SU-DHL-6 (cell line): ENCODE data around the gene DCAF7.

Source experiments
- H2AFZ ChIP-seq: fragments of 200-600 bp; sonication (generic); 2 replicates; pipeline ENCODE4 v1.6.1; 2014; ENCODE audit warnings: low read depth, mild to moderate bottlenecking, moderate library complexity, mixed read lengths, antibody characterized with exemption, low read length; ENCODE audit not compliant: severe bottlenecking
- H3F3A ChIP-seq: fragments of 200-600 bp; shearing (Covaris generic); 2 replicates; pipeline ENCODE4 v1.6.0; 2016; ENCODE audit warnings: antibody characterized with exemption, mild to moderate bottlenecking; ENCODE audit not compliant: insufficient read depth
- H3K27ac ChIP-seq: fragments of 200-600 bp; sonication (generic); 2 replicates; pipeline ENCODE4 v1.5.1; 2016; ENCODE audit warnings: low read depth, mild to moderate bottlenecking, low read length, moderate library complexity, mixed read lengths
- H3K27me3 ChIP-seq: fragments of 200-600 bp; sonication (generic), shearing (Covaris generic); 2 replicates; pipeline ENCODE4 v1.6.0; 2014; ENCODE audit warnings: mild to moderate bottlenecking, low read length
- H3K36me3 ChIP-seq: fragments of 200-600 bp; sonication (generic); 2 replicates; pipeline ENCODE4 v1.6.1; 2014; ENCODE audit warnings: mild to moderate bottlenecking, low read length, mixed read lengths
- H3K4me2 ChIP-seq: fragments of 300-600, 200-600 bp; shearing (Covaris generic), sonication (generic); 2 replicates; pipeline ENCODE4 v1.6.0; 2014; ENCODE audit warnings: low read length, low read depth, mild to moderate bottlenecking; ENCODE audit not compliant: poor library complexity, severe bottlenecking
- H3K4me3 ChIP-seq: fragments of 200-600 bp; sonication (generic); 2 replicates; pipeline ENCODE4 v1.5.1; 2014; ENCODE audit warnings: antibody characterized with exemption, low read length, mild to moderate bottlenecking, mixed read lengths; ENCODE audit not compliant: insufficient read depth, poor library complexity, severe bottlenecking
- H3K79me2 ChIP-seq: fragments of 200-600 bp; sonication (generic); 2 replicates; pipeline ENCODE4 v1.6.1; 2014; ENCODE audit warnings: mild to moderate bottlenecking, low read length, moderate library complexity; ENCODE audit not compliant: insufficient read depth
- H3K9ac ChIP-seq: fragments of 200-600 bp; sonication (generic); 2 replicates; pipeline ENCODE4 v1.7.0; 2014; ENCODE audit warnings: mild to moderate bottlenecking, low read length
- H3K9me2 ChIP-seq: fragments of 200-600 bp; sonication (generic); replicated peaks from 2 replicates; pipeline ENCODE4 v1.6.1; 2014; ENCODE audit warnings: low read length; ENCODE audit not compliant: insufficient read depth
- H3K9me3 ChIP-seq: fragments of 200-600 bp; sonication (generic); 2 replicates; pipeline ENCODE4 v1.6.1; 2014; ENCODE audit warnings: low read length, mixed read lengths; ENCODE audit not compliant: insufficient read depth
- H4K20me1 ChIP-seq: fragments of 200-600 bp; sonication (generic); 2 replicates; pipeline ENCODE4 v1.6.1; 2014; ENCODE audit warnings: low read depth, mild to moderate bottlenecking, antibody characterized with exemption, low read length, moderate library complexity, mixed read lengths
- EZH2phosphoT487 ChIP-seq: fragments of 200-600 bp; sonication (generic), shearing (Covaris generic); conservative IDR thresholded peaks from 2 replicates; pipeline ENCODE4 v1.6.1; 2018; ENCODE audit warnings: mild to moderate bottlenecking, antibody characterized with exemption, low read length, moderate library complexity, mixed read lengths
- TF ChIP-seq, protein P1 (sequence below): fragments of 200-600 bp; sonication (generic); IDR thresholded peaks from one replicate; pipeline ENCODE4 v1.5.1; 2017; ENCODE audit warnings: antibody characterized with exemption, mild to moderate bottlenecking, low read length, moderate library complexity; ENCODE audit not compliant: insufficient read depth, poor library complexity, severe bottlenecking

The DCAF7 gene

GRCh38 chr17:63629627-63630026 is 79.3 kb downstream of the DCAF7 start:
- no peak for TF ChIP-seq EZH2phosphoT487
- TF ChIP-seq, protein P1, sequence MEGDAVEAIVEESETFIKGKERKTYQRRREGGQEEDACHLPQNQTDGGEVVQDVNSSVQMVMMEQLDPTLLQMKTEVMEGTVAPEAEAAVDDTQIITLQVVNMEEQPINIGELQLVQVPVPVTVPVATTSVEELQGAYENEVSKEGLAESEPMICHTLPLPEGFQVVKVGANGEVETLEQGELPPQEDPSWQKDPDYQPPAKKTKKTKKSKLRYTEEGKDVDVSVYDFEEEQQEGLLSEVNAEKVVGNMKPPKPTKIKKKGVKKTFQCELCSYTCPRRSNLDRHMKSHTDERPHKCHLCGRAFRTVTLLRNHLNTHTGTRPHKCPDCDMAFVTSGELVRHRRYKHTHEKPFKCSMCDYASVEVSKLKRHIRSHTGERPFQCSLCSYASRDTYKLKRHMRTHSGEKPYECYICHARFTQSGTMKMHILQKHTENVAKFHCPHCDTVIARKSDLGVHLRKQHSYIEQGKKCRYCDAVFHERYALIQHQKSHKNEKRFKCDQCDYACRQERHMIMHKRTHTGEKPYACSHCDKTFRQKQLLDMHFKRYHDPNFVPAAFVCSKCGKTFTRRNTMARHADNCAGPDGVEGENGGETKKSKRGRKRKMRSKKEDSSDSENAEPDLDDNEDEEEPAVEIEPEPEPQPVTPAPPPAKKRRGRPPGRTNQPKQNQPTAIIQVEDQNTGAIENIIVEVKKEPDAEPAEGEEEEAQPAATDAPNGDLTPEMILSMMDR = no peak
- H4K20me1 ChIP-seq = peaks cover 9% of the 10 kb centered on the region

GRCh38 chr17:63631062-63631461 is 80.8 kb downstream of the DCAF7 start:
- H3K79me2 ChIP-seq = peaks cover 1% of the 10 kb centered on the region; the same call in 1 of the 2 replicates
- H3K9me3 ChIP-seq = no peaks in the 10 kb centered on the region
- no peak overlapping the region for H3K27ac ChIP-seq
- H3K9me2 ChIP-seq = no peaks in the 10 kb centered on the region
- no peak overlapping the region for H3K4me2 ChIP-seq
- H3K9ac ChIP-seq = no peak overlapping the region
- no peak overlapping the region for H2AFZ ChIP-seq
- H3K27me3 ChIP-seq = no peaks in the 10 kb centered on the region
- no peaks in the 10 kb centered on the region for H3F3A ChIP-seq
- no peak overlapping the region for H3K4me3 ChIP-seq
- TF ChIP-seq, protein P1 = no peak
- no peak for TF ChIP-seq EZH2phosphoT487
- H4K20me1 ChIP-seq = no peaks in the 10 kb centered on the region
- H3K36me3 ChIP-seq = no peaks in the 10 kb centered on the region

More at GRCh38 chr17:63629627-63630026, 79.3 kb downstream of the DCAF7 start:
- Histone ChIP-seq H3K27ac (no peak overlapping the region), H3K4me3 (no peak overlapping the region), H3K9ac (no peak overlapping the region), H3K79me2 (peaks cover 11% of the 10 kb centered on the region; the same call in 1 of the 2 replicates), H3K4me2 (no peak overlapping the region), H3K9me2 (no peaks in the 10 kb centered on the region), H2AFZ (no peak overlapping the region), H3F3A (peaks cover 3% of the 10 kb centered on the region; the same call in 1 of the 2 replicates), H3K36me3 (no peaks in the 10 kb centered on the region), H3K27me3 (no peaks in the 10 kb centered on the region), H3K9me3 (no peaks in the 10 kb centered on the region)

GRCh38 chr17:63631626-63632025 is 81.3 kb downstream of the DCAF7 start:
- H3K27me3 ChIP-seq = no peaks in the 10 kb centered on the region
- H4K20me1 ChIP-seq = no peaks in the 10 kb centered on the region

More at GRCh38 chr17:63631626-63632025, 81.3 kb downstream of the DCAF7 start:
- H3K9me2 ChIP-seq = no peaks in the 10 kb centered on the region
- no peaks in the 10 kb centered on the region for H3K9me3 ChIP-seq
- H3K79me2 ChIP-seq = no peaks in the 10 kb centered on the region; the same call in 1 of the 2 replicates
- H3F3A ChIP-seq = no peaks in the 10 kb centered on the region
- no peak overlapping the region for H3K4me2 ChIP-seq
- no peaks in the 10 kb centered on the region for H3K36me3 ChIP-seq
- H2AFZ ChIP-seq = no peak overlapping the region
- no peak overlapping the region for H3K9ac ChIP-seq
- H3K4me3 ChIP-seq = no peak overlapping the region
- no peak overlapping the region for H3K27ac ChIP-seq
- TF ChIP-seq, protein P1 = no peak
- TF ChIP-seq EZH2phosphoT487 = no peak
